ENCODE results near the gene ING3.

Gene ING3, protein sequence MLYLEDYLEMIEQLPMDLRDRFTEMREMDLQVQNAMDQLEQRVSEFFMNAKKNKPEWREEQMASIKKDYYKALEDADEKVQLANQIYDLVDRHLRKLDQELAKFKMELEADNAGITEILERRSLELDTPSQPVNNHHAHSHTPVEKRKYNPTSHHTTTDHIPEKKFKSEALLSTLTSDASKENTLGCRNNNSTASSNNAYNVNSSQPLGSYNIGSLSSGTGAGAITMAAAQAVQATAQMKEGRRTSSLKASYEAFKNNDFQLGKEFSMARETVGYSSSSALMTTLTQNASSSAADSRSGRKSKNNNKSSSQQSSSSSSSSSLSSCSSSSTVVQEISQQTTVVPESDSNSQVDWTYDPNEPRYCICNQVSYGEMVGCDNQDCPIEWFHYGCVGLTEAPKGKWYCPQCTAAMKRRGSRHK

GRCh38 chr7:120950539-120951308 is at the start of gene ING3:
TSS of gene ING3 (plus strand) at chr7:120950777. CDS start at chr7:120950897, 120 bp downstream.
- DNase-seq = peak; percentile 93

DNA sequence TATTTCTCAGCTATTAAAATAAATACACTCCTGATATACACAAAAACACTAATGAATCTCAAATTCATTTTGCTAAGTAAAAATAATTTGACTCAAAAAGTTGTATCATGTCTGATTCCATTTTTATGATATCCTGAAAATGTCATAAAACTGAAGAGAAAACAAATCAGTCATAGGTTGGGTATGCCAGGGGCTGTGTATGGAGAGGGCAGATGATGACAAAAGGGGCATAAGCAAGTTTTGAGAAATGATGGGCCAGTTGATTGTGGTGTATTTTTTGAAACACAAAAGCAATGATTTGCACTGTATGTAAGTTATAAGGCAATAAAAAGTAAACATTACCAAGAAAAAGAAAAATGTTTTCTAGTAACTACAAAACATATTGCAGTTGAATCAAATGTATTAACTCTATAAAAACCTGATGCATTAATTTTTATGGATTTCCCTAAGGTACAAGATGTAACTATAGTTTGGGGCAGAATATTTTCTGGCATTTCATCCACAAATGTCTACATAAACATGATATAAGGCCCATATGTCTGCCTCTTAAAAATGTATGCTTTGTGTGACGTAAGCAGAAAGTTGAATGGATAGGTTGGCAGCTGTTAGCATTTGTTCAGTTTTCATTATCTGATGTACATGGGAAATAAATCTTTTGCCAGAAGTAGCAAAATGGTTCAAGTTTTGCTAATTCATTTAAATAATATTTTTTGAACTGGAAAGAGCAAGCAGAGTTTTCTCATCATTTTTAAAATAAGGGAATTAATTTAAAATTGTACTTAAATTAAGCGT is 35.1 kb upstream of the ING3 start:
- DNase-seq = no peak

DNA sequence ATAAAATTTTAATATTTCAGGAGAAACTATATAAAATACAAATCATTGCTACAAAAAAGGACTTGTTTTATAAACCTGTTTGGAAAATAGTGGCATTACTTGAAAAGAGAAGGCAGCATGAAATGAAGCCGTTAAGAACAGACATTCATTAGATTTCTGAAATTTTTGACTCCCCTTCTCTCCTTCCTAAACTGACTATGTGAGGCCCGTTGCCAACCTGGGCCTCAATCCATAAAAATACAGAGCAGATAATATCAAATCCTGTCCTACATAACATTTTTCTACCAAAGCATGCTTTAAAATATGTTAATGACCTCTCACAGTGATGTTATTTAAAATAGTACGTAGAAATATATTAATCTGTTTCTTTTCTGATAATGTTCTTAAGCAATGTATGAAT is 34.5 kb upstream of the ING3 start:
- DNase-seq = no peak

- no peak for DNase-seq
Observed at GRCh38 chr7:120916538-120916937, 34.0 kb upstream of the ING3 start.

DNA sequence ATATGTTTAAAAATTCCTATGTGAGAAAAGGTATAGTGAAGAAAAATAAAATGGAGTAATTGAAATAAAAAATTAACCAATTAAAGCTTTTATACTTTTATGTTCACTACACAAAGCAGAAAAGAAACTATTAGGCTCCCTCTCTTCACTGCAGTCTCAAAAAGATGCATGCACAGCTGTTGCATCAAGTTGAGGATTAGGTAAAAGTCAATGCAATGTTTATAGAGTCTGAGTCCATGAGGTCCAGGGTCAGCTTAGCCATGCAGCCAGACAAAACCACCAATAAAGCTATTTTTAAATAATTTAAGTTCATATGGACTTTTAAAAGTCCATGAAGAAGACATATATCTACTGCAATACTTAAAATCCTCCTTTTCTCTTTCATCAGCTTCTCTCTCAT is 31.1 kb upstream of the ING3 start:
- DNase-seq = no peak

GRCh38 chr7:120920034-120920433 is 30.5 kb upstream of the ING3 start:
- DNase-seq = no peak

DNA sequence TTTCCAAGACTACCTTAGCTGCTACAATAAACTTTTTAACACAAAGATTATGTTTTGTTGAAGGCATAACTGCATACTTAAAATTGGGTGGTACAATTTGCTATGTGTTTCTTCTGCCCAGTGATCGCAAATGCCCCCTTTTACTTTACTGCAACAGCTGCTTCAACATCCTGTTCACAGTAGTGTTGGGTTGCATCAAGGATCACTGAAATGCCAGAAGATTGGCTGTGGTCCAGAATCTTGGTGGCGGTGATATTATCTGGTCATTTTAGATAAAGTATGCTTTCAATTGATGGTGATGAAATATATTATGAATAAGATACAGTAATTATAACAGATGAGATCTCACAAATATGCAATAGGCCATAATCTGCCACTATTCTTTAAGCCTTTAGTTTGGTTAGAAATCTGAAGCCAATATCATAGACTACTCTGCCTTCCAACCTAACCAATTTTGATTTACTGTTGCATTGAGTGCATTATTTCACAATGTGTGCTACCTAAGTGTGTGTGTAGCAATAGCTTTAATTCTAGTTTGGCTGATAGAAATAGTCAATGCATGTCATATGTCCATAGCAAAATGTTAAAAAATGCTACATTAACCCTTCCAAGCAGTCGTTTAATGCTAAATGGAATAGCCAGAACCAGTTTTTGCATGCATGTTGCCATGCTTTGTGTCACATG is 29.8 kb upstream of the ING3 start:
- DNase-seq = no peak

DNA sequence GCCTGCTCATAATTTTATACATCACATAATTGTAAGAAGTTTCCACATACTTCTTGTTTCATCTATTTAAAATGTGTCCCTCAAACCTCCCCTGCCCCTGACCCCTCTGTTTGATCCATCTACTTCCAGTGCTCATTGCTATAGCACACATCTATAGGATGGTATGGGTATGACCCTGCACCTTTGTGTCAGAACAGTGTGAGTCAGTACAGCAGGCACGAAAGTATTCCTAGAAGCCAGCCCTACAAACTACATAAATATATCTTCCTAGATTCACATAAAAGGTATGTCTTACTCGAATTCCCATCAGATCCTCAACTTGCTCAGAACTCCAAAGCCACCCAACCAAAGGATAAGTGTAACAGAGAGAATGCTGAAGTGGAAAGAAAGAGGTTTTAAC is 25.7 kb upstream of the ING3 start:
- DNase-seq = no peak

DNA sequence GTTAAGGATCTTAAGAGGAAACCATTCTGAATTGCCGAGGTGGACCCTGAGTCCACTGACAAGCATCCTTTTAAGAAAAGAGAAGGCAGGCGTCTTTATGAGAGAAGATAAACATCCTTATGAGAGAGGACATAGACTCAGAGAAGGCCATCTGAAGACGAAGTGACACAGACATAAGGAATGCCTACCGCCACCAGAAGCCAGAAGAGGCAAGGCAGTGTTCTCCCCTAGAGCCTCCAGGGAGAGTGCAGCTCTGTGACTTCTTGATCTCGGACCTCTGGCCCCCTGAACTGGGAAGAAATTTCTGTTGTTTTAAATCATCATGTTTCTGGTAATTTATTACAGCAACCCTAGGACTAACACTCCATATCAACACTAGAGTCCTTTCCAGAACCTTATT is 25.2 kb upstream of the ING3 start:
- no peak for DNase-seq

GRCh38 chr7:120926943-120927346 is 23.6 kb upstream of the ING3 start:
- DNase-seq = no peak

DNA sequence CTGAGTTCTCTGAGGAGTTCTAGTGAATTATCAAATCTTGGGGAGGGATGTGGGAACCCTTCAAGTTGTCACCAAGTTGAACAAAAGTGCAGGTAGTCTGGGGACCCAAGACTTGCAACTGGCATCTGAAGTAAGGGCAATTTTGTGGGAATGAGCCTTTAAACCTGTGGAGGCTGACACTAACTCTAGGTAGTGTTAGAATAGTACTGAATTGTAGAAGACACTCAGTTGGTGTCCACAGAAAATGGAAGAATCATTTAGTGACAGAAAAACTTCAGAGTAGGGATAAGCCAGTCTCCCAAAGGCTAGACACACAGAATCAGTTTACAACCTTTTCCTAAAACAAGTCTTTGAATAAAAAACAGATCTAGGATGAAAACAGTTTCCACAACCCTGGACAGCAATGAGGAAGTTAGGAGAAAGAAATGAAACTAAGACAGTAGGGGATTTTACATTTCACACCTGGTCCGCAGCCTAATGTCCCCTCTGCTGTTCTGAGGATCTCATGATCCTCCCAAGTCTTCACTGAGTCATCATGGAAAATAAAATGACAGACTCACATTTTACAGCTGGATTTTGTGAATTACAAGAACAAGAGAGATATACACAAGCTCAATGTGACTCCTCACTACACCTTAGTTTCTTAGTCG is 23.0 kb upstream of the ING3 start:
- DNase-seq = no peak

- no peak for DNase-seq
Observed at GRCh38 chr7:120931243-120931642, 19.3 kb upstream of the ING3 start.

DNA sequence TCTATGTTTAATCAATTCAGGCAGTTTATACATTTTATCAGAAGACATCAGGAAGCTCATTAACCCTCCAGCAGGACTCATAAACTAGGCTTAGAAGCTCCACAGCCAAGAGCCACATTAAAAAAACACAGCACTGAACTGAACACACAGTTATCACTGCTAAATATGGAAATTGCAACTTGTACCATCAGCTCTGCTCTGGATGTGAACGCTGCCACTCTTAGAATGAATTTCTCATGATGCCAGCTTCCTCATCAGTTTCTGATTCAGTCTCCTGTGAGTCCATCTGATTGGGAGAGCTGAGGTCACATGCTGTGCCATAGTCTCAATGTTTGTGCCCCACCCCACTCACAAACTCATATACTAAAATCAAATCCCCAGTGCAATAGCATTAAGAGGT is 17.1 kb upstream of the ING3 start:
- no peak for DNase-seq

DNA sequence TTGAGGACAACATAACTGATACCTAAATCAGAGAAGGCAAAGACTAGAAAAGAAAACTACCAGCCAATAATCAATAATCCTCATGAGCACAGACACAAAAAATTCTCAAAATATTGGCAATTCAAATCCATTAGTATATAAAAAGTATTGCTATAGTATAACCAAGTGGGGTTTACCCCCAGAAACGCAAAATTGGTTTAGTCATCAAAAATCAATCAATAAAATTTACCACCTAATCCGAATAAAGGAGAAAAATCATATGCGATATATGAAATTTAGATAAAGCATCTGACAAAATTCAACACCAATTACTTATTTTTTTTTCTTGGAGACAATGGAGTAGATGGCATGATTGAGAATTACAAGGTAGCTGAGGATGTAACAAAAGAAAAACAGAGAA is 11.2 kb upstream of the ING3 start:
- no peak for DNase-seq

- DNase-seq = no peak
Observed at GRCh38 chr7:120941064-120941463, 9.5 kb upstream of the ING3 start.

- no peak for DNase-seq
Observed at GRCh38 chr7:120941856-120942255, 8.7 kb upstream of the ING3 start.

GRCh38 chr7:120942861-120943260 is 7.7 kb upstream of the ING3 start:
- no peak for DNase-seq

DNA sequence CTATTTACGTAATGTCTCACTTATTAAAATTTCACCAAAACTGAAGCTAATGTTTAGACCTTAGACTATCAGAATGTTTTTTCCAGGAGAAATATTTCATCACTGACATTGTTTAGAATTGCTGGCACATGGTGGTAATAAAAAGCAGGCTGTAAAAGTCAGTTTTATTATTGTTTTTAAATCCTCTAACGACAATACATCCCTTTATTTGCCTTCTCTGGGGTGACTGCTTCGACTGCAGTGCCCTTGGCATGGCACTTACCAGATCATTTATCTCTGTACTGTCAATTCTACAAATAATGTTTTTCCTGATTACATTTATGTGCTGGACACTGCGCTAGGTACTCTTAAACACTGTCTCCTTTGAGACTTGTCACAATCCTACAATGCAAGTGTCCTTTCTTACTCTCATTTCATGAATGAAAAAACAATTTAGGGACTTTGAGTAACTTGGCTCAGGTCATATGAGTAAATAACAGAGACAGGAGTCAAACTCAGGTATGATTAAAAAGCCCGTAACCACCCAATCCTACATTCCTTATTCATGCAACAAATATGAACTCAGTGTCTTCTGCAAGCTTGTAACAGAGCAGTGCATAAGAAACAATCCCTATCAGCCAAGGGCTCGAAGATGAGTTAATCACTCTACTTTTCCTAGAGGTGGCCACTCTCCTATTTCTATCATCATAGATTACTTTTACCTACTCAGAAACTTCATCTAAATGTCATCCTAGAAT is 5.6 kb upstream of the ING3 start:
- no peak for DNase-seq

- DNase-seq = no peak
Observed at GRCh38 chr7:120947980-120948379, 2.6 kb upstream of the ING3 start.

- no peak for DNase-seq
Observed at GRCh38 chr7:120949393-120949911, 1.1 kb upstream of the ING3 start.

- DNase-seq = no peak
Observed at GRCh38 chr7:120949998-120950538, 509 bp upstream of the ING3 start.
